IMR-90 (cell line): ENCODE data around the gene FMO1. TPM values are rescaled to one million over a fixed set of nuclear protein-coding genes. Genes with fewer than 3 reads are reported as not detected.

Source experiments
- ATAC-seq: fragments of 200-7000 bp; cut with Tn5 transposase; 2 replicates; pipeline ENCODE4 v1.9.1; 2020; ENCODE audit warnings: low read depth, mild to moderate bottlenecking, moderate library complexity
- BruUV-seq: library from RNA; stranded (reverse); fragments of 400-500 nt; replicated peaks from 2 replicates; lab custom pipeline; 2021; lab: Mats Ljungman, UMichigan
- CTCF ChIA-PET: fragments of 300-600 bp; formaldehyde crosslinking; extraction: SDS; loops from one replicate; lab custom pipeline; 2021; ENCODE audit warnings: antibody characterized with exemption; lab: Yijun Ruan, JAX
- POLR2A ChIA-PET: fragments of 300-600 bp; sonication (Branson Sonifier 250); formaldehyde crosslinking; loops from one replicate; lab custom pipeline; 2022; ENCODE audit warnings: antibody characterized with exemption; ENCODE audit not compliant: unreplicated experiment; lab: Charles Lee
- DNase-seq: peaks from one replicate; pipeline ENCODE4 v3.0.0; 2013
- H2AFZ ChIP-seq: replicated peaks from 2 replicates; pipeline ENCODE3; 2013; ENCODE audit warnings: low read length, mild to moderate bottlenecking; ENCODE audit not compliant: poor library complexity
- H2AK5ac ChIP-seq: 2 replicates; pipeline ENCODE4 v1.6.1; 2013; ENCODE audit warnings: low read depth, low read length, inconsistent platforms
- H2AK9ac ChIP-seq: replicated peaks from 2 replicates; pipeline ENCODE3; 2013; ENCODE audit warnings: mild to moderate bottlenecking, low read depth, low read length, moderate library complexity; ENCODE audit not compliant: poor library complexity
- H2BK120ac ChIP-seq: 2 replicates; pipeline ENCODE4 v1.6.1; 2013; ENCODE audit warnings: low read depth, low read length, inconsistent platforms
- H2BK15ac ChIP-seq: 3 replicates; pipeline ENCODE4 v1.6.1; 2013; ENCODE audit warnings: low read depth, low read length, inconsistent platforms
- H2BK20ac ChIP-seq: 2 replicates; pipeline ENCODE4 v1.6.1; 2013; ENCODE audit warnings: low read depth, mild to moderate bottlenecking, inconsistent platforms, low read length, moderate library complexity
- H2BK5ac ChIP-seq: 2 replicates; pipeline ENCODE4 v1.6.1; 2013; ENCODE audit warnings: mild to moderate bottlenecking, low read depth, low read length, inconsistent platforms; ENCODE audit not compliant: poor library complexity, severe bottlenecking
- H3K14ac ChIP-seq: replicated peaks from 2 replicates; pipeline ENCODE4 v1.6.1; 2013; ENCODE audit warnings: low read depth, low read length, inconsistent platforms
- H3K18ac ChIP-seq: 2 replicates; pipeline ENCODE4 v1.6.1; 2013; ENCODE audit warnings: low read depth, low read length, control low read depth
- H3K23ac ChIP-seq: 2 replicates; pipeline ENCODE4 v1.6.1; 2013; ENCODE audit warnings: low read depth, low read length, inconsistent platforms
- H3K27ac ChIP-seq: 2 replicates; pipeline ENCODE4 v1.5.1; 2013; ENCODE audit warnings: mild to moderate bottlenecking, control low read depth, low read length; ENCODE audit not compliant: insufficient read depth
- H3K27me3 ChIP-seq: 2 replicates; pipeline ENCODE4 v1.6.1; 2013; ENCODE audit warnings: low read length; ENCODE audit not compliant: control insufficient read depth, insufficient read depth
- H3K36me3 ChIP-seq: 2 replicates; pipeline ENCODE4 v1.6.1; 2013; ENCODE audit warnings: low read length, mixed read lengths; ENCODE audit not compliant: control insufficient read depth, insufficient read depth
- H3K4ac ChIP-seq: 2 replicates; pipeline ENCODE4 v1.6.1; 2013; ENCODE audit warnings: low read depth, low read length, inconsistent platforms
- H3K4me1 ChIP-seq: 2 replicates; pipeline ENCODE4 v1.6.1; 2013; ENCODE audit warnings: low read length, mixed read lengths; ENCODE audit not compliant: control insufficient read depth, insufficient read depth
- H3K4me2 ChIP-seq: 2 replicates; pipeline ENCODE4 v1.6.1; 2013; ENCODE audit warnings: low read depth, mild to moderate bottlenecking, control low read depth, low read length, moderate library complexity
- H3K4me3 ChIP-seq: 2 replicates; pipeline ENCODE4 v1.5.1; 2013; ENCODE audit warnings: low read depth, mild to moderate bottlenecking, control low read depth, low read length, moderate library complexity; ENCODE audit not compliant: insufficient read depth
- H3K56ac ChIP-seq: 2 replicates; pipeline ENCODE4 v1.6.1; 2013; ENCODE audit warnings: low read length, inconsistent platforms; ENCODE audit not compliant: insufficient read depth; ENCODE audit errors: extremely low read depth
- H3K79me1 ChIP-seq, 2 experiments: 2 replicates each; pipeline ENCODE4 v1.6.1; 2013; ENCODE audit warnings: low read length in 2 of 2, inconsistent platforms in 1 of 2, low read depth in 1 of 2
- H3K9ac ChIP-seq: 2 replicates; pipeline ENCODE4 v1.6.1; 2013; ENCODE audit warnings: low read depth, low read length, control low read depth
- H3K9me1 ChIP-seq: 2 replicates; pipeline ENCODE4 v1.6.1; 2013; ENCODE audit warnings: low read length, inconsistent platforms; ENCODE audit not compliant: insufficient read depth
- H3K9me3 ChIP-seq: 2 replicates; pipeline ENCODE4 v1.6.1; 2013; ENCODE audit warnings: low read length; ENCODE audit not compliant: control insufficient read depth, insufficient read depth
- H4K20me1 ChIP-seq: 2 replicates; pipeline ENCODE4 v1.6.1; 2013; ENCODE audit warnings: low read length, inconsistent platforms; ENCODE audit not compliant: insufficient read depth
- H4K5ac ChIP-seq: 2 replicates; pipeline ENCODE4 v1.6.1; 2013; ENCODE audit warnings: mild to moderate bottlenecking, low read depth, low read length, control low read depth
- H4K8ac ChIP-seq, 2 experiments: 2 replicates each; pipeline ENCODE4 v1.6.1; 2013; ENCODE audit warnings: low read depth in 2 of 2, low read length in 2 of 2, control low read depth in 1 of 2, inconsistent platforms in 1 of 2
- H4K91ac ChIP-seq: 2 replicates; pipeline ENCODE4 v1.6.1; 2013; ENCODE audit warnings: low read depth, low read length, inconsistent platforms; ENCODE audit not compliant: insufficient read depth
- CHD1 ChIP-seq: IDR thresholded peaks from 2 replicates; pipeline ENCODE4 v1.6.1; 2012; ENCODE audit warnings: low read depth, low read length, improper control_type of control experiment
- MAZ ChIP-seq: IDR thresholded peaks from 2 replicates; pipeline ENCODE4 v1.6.1; 2012; ENCODE audit warnings: low read depth, mild to moderate bottlenecking, low read length, improper control_type of control experiment, moderate library complexity, borderline replicate concordance
- NFE2L2 ChIP-seq: fragments of 150-350 bp; IDR thresholded peaks from 2 replicates; pipeline ENCODE4 v1.6.1; 2016; ENCODE audit warnings: low read depth, mild to moderate bottlenecking, low read length
- POLR2A ChIP-seq: IDR thresholded peaks from 2 replicates; pipeline ENCODE4 v1.6.1; 2012; ENCODE audit warnings: mild to moderate bottlenecking, low read depth, low read length
- RCOR1 ChIP-seq: IDR thresholded peaks from 2 replicates; pipeline ENCODE4 v1.6.1; 2012; ENCODE audit warnings: mild to moderate bottlenecking, low read length, improper control_type of control experiment; ENCODE audit not compliant: insufficient replicate concordance
- SMC3 ChIP-seq: fragments of 150-350 bp; IDR thresholded peaks from 2 replicates; pipeline ENCODE4 v1.6.1; 2016; ENCODE audit warnings: low read depth, mild to moderate bottlenecking, antibody characterized with exemption, low read length, moderate library complexity
- WGBS, 2 experiments: methylation state at CpG; one replicate each; pipeline versions ENCODE4 v1.1.5 to v1.1.7; 2013; ENCODE audit warnings: missing lambda C conversion rate in 2 of 2; ENCODE audit not compliant: insufficient read length in 1 of 2; ENCODE audit errors: extremely low coverage in 2 of 2; 5-methylcytosine and 5-hydroxymethylcytosine counted together
- dilution Hi-C: fragments of 300-500 bp; cut with HindIII; formaldehyde crosslinking; loops from one replicate; pipeline ENCODE4 v1.14.3; 2018; ENCODE audit warnings: low sequenced_read_pairs; ENCODE audit not compliant: unreplicated experiment
- in situ Hi-C: fragments of 300-500 bp; cut with MboI; formaldehyde crosslinking; loops from 3 replicates; pipeline ENCODE4 v1.14.3; 2019; ENCODE audit warnings: low sequenced_read_pairs, inconsistent platforms, mixed read lengths
- intact Hi-C: fragments of 100-400 bp; cut with micrococcal nuclease; formaldehyde crosslinking; loops from 2 replicates; pipeline ENCODE4 v1.10.0; 2022
- polyA plus RNA-seq, 3 experiments: library from polyadenylated mRNA; depleted of rRNA; stranded (reverse); fragments of >200 nt; gene quantifications; 2 replicates each; pipeline ENCODE4 v1.2.3, GENCODE V29; 2012; ENCODE audit warnings: low replicate concordance in 1 of 3
- total RNA-seq: library from RNA; depleted of rRNA; stranded (reverse); fragments of >200 nt; gene quantifications from 2 replicates; pipeline ENCODE4 v1.2.3, GENCODE V29; 2012
- TF ChIP-seq, protein P1 (sequence below): fragments of 150-350 bp; IDR thresholded peaks from 2 replicates; pipeline ENCODE4 v1.6.1; 2016; ENCODE audit warnings: low read depth, mild to moderate bottlenecking, low read length, moderate library complexity, borderline replicate concordance
- TF ChIP-seq, protein P2 (sequence below): fragments of 150-350 bp; IDR thresholded peaks from 2 replicates; pipeline ENCODE4 v1.6.1; 2017; ENCODE audit warnings: mild to moderate bottlenecking, antibody characterized with exemption, low read length, low read depth

Gene FMO1
- total and polyA plus RNA-seq, 2 of the 4 experiments (the other 2 are of a cell fraction) = not detected

DNA sequence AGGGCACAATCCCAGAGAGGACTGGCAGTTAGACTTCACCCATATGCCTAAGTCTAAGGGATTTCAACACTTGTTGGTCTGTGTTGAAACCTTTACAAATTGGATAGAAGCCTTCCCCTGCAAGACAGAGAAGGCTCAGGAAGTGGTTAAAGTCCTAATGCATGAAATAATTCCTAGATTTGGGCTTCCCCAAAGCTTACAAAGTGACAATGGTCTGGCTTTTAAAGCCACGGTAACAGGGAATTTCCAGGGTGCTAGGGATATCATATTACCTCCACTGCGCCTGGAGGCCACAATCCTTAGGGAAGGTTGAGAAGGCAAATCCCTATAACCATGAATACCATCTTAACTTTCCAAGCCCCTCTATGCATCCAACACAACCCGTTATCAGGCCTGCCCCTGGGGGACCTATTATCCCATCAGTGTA, 62.4 kb downstream of the FMO1 start:
- H3K27ac ChIP-seq = no peak overlapping the region
- no TSS peak for BruUV-seq
- H4K20me1 ChIP-seq = no peaks in the 10 kb centered on the region
- ATAC-seq (no peak), DNase-seq (no peak)
- no CpG with 5 or more reads among the region's 3 CpGs for WGBS, 2 experiments
- no peak overlapping the region for H2BK120ac ChIP-seq
- no peak overlapping the region for H2BK15ac ChIP-seq
- H3K56ac ChIP-seq = no peak overlapping the region
- H3K4me1 ChIP-seq = 0 out of 2 replicates have a peak, but pooled peaks cover 2% of the 10 kb centered on the region
- no peak overlapping the region for H2AK9ac ChIP-seq
- TF ChIP-seq RCOR1 (no peak), CHD1 (no peak), POLR2A (no peak), SMC3 (no peak), MAZ (no peak), NFE2L2 (no peak)
- TF ChIP-seq, protein P1, sequence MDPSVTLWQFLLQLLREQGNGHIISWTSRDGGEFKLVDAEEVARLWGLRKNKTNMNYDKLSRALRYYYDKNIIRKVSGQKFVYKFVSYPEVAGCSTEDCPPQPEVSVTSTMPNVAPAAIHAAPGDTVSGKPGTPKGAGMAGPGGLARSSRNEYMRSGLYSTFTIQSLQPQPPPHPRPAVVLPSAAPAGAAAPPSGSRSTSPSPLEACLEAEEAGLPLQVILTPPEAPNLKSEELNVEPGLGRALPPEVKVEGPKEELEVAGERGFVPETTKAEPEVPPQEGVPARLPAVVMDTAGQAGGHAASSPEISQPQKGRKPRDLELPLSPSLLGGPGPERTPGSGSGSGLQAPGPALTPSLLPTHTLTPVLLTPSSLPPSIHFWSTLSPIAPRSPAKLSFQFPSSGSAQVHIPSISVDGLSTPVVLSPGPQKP = no peak
- TF ChIP-seq, protein P2, sequence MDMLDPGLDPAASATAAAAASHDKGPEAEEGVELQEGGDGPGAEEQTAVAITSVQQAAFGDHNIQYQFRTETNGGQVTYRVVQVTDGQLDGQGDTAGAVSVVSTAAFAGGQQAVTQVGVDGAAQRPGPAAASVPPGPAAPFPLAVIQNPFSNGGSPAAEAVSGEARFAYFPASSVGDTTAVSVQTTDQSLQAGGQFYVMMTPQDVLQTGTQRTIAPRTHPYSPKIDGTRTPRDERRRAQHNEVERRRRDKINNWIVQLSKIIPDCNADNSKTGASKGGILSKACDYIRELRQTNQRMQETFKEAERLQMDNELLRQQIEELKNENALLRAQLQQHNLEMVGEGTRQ = no peak
- H3K4ac ChIP-seq = no peak overlapping the region
- dilution Hi-C loops (no loop called here), intact Hi-C loops (loop anchor here (5.0 kb wide), 4 partner anchors 83 to 228 kb away; no protein-coding TSS in a partner anchor), in situ Hi-C loops (no loop called here)
- H2BK5ac ChIP-seq = no peak overlapping the region
- H4K91ac ChIP-seq = no peak overlapping the region
- ChIA-PET CTCF (no interaction called here), POLR2A (no interaction called here)
- H3K79me1 ChIP-seq = no peaks in the 10 kb centered on the region
- no peak overlapping the region for H2AK5ac ChIP-seq
- no peak overlapping the region for H3K9ac ChIP-seq
- no peak overlapping the region for H4K5ac ChIP-seq
- H3K9me3 ChIP-seq = no peaks in the 10 kb centered on the region
- no peaks in the 10 kb centered on the region for H3K36me3 ChIP-seq
- no peak overlapping the region for H3K18ac ChIP-seq
- H3K4me2 ChIP-seq = no peak overlapping the region
- H3K9me1 ChIP-seq = no peaks in the 10 kb centered on the region
- no peak overlapping the region for H2AFZ ChIP-seq
- no peak overlapping the region for H2BK20ac ChIP-seq
- H3K4me3 ChIP-seq = no peak overlapping the region
- H3K23ac ChIP-seq = no peak overlapping the region
- H3K27me3 ChIP-seq = no peaks in the 10 kb centered on the region
- H4K8ac ChIP-seq = no peak overlapping the region
- no peak overlapping the region for H3K14ac ChIP-seq
